Gastrocnemius medialis (tissue), 4 donors: Measurements from ENCODE around the gene EFEMP2. TPM values are rescaled to one million over a fixed set of nuclear protein-coding genes. Genes with fewer than 3 reads are reported as not detected.

Source experiments
- ATAC-seq, 2 donors: fragments of 150-250 bp; one replicate each; pipeline ENCODE4 v1.9.1; 2016
- DNase-seq, 2 donors: peaks; one replicate each; pipeline ENCODE4 v3.0.0-alpha.2; 2019
- H3K27ac ChIP-seq, 4 donors: fragments of 200-600 bp; sonication (generic); 1 replicate in 1 of 4; 2 replicates in 3 of 4; pipeline ENCODE4 v1.5.1; 2016 to 2018; ENCODE audit warnings: mild to moderate bottlenecking in 2 of 4, moderate library complexity in 1 of 4
- H3K27me3 ChIP-seq, 3 donors: fragments of 200-600 bp; sonication (generic) in 2 of 3; 1 replicate in 1 of 3; 2 replicates in 2 of 3; pipeline versions ENCODE4 v1.5.1 to v1.6.0; 2016 to 2019; ENCODE audit warnings: mild to moderate bottlenecking in 1 of 3, moderate library complexity in 1 of 3
- H3K36me3 ChIP-seq, 2 donors: fragments of 200-600 bp; sonication (generic) in 1 of 2; one replicate each; pipeline ENCODE4 v1.5.1; 2017 to 2018
- H3K4me1 ChIP-seq, 2 donors: fragments of 200-600 bp; sonication (generic) in 1 of 2; one replicate each; pipeline ENCODE4 v1.5.1; 2016 to 2017; ENCODE audit warnings: mild to moderate bottlenecking in 2 of 2
- H3K4me3 ChIP-seq, 4 donors: fragments of 200-600 bp; sonication (generic) in 3 of 4; 1 replicate in 1 of 4; 2 replicates in 3 of 4; pipeline ENCODE4 v1.5.1; 2016 to 2019; ENCODE audit warnings: mild to moderate bottlenecking in 2 of 4
- H3K9me3 ChIP-seq, 3 donors: fragments of 200-600 bp; sonication (generic) in 2 of 3; 1 replicate in 1 of 3; 2 replicates in 2 of 3; pipeline ENCODE4 v1.5.1; 2016 to 2019
- POLR2A ChIP-seq, 2 donors: fragments of 450-650 bp; IDR thresholded peaks; one replicate each; pipeline ENCODE4 v1.6.1; 2017; ENCODE audit warnings: antibody characterized with exemption in 2 of 2, mild to moderate bottlenecking in 2 of 2, moderate library complexity in 2 of 2
- in situ Hi-C, 4 donors: fragments of 200-750 bp; cut with MboI; loops; one replicate each; pipeline versions ENCODE4 v1.15.0 to v1.8.0; 2017; ENCODE audit warnings: low sequenced_read_pairs in 4 of 4
- intact Hi-C: fragments of 100-400 bp; cut with DNase I; formaldehyde crosslinking; loops from one replicate; pipeline ENCODE4 v1.15.1; 2023; ENCODE audit warnings: low total_unique reads
- total RNA-seq, 4 donors: library from RNA; depleted of rRNA; stranded (reverse); fragments of >200 nt; gene quantifications; one replicate each; pipeline versions ENCODE4 v1.1.0 to v1.2.3, GENCODE V29; 2016
- TF ChIP-seq, protein P1 (sequence below), 5 experiments: fragments of 450-650 bp in 3 of 5; fragments of 200-600 bp in 2 of 5; sonication (generic) in 2 of 5; IDR thresholded peaks in 4 of 5; conservative IDR thresholded peaks in 1 of 5; 1 replicate in 4 of 5; 2 replicates in 1 of 5; pipeline ENCODE4 v1.5.1; 2016 to 2019; ENCODE audit warnings: antibody characterized with exemption in 5 of 5, mild to moderate bottlenecking in 3 of 5, moderate library complexity in 3 of 5

The EFEMP2 gene
- total RNA-seq, 4 donors from 2014 or later, result 20.6 to 24.1 (median 22.9) TPM

DNA sequence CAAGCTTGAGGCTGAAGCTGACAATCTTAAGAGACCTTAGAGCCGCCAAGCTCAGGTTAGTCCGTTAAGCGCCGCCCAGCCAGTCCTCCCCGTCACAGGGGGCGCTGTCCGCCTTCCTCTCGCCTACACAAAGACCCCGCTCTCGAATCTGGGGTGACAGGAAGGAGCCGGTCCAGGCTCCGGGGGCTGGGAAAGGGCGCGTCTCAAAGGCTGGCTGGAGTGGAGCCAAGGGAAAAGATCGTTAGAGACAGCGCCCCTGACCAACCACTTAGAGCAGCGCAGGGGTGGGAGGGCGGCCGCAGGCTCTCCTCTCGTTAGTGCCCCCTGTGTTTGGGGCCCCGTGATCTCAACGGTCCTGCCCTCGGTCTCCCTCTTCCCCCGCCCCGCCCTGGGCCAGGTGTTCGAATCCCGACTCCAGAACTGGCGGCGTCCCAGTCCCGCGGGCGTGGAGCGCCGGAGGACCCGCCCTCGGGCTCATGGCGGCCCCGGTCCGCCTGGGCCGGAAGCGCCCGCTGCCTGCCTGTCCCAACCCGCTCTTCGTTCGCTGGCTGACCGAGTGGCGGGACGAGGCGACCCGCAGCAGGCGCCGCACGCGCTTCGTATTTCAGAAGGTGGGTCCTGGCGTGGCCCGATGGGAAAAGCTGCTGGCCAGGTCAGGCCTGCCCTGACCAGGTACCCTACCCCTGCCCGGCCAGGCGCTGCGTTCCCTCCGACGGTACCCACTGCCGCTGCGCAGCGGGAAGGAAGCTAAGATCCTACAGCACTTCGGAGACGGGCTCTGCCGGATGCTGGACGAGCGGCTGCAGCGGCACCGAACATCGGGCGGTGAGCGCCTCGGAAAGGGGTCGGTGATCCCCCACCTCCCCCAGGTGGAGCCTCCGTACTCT, 12.1 kb downstream of the EFEMP2 start, which contains the start of gene MUS81:
Gene MUS81, plus strand, starts transcription at position 156 of the 887 bp plus-strand sequence. Its CDS starts 321 bp downstream, at position 477.
- no peaks in the 10 kb centered on the region for H3K27me3 ChIP-seq
- in situ Hi-C loops (no loop called here), intact Hi-C loops (loop anchor here (1.0 to 2.0 kb wide), 2 partner anchors 13 to 100 kb away; partner anchors contain the start of gene SART1)
- peak; percentile 94 to 97 for DNase-seq
- H3K9me3 ChIP-seq, result no peaks in the 10 kb centered on the region
- peak; percentile 68 to 69 for ATAC-seq
- H3K4me3 ChIP-seq, result peak within 1 kb of the TSS; percentile 88 to 98 (median 91)
- H3K27ac ChIP-seq, result peak within 1 kb of the TSS; percentile 95 to 99 (median 96)
- peak; percentile 76 for TF ChIP-seq POLR2A (IDR thresholded peaks at IDR 0.05)
- TF ChIP-seq, protein P1, sequence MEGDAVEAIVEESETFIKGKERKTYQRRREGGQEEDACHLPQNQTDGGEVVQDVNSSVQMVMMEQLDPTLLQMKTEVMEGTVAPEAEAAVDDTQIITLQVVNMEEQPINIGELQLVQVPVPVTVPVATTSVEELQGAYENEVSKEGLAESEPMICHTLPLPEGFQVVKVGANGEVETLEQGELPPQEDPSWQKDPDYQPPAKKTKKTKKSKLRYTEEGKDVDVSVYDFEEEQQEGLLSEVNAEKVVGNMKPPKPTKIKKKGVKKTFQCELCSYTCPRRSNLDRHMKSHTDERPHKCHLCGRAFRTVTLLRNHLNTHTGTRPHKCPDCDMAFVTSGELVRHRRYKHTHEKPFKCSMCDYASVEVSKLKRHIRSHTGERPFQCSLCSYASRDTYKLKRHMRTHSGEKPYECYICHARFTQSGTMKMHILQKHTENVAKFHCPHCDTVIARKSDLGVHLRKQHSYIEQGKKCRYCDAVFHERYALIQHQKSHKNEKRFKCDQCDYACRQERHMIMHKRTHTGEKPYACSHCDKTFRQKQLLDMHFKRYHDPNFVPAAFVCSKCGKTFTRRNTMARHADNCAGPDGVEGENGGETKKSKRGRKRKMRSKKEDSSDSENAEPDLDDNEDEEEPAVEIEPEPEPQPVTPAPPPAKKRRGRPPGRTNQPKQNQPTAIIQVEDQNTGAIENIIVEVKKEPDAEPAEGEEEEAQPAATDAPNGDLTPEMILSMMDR (IDR thresholded peaks at IDR 0.05 in 4 of 5, conservative IDR thresholded peaks at IDR 0.05 in 1 of 5), result peak; percentile 84 to 91 (median 90)
- H3K4me1 ChIP-seq, result peaks cover 32 to 35% of the 10 kb centered on the region in 2 donors
- peaks cover 0 to 46% of the 10 kb centered on the region in 2 donors for H3K36me3 ChIP-seq

DNA sequence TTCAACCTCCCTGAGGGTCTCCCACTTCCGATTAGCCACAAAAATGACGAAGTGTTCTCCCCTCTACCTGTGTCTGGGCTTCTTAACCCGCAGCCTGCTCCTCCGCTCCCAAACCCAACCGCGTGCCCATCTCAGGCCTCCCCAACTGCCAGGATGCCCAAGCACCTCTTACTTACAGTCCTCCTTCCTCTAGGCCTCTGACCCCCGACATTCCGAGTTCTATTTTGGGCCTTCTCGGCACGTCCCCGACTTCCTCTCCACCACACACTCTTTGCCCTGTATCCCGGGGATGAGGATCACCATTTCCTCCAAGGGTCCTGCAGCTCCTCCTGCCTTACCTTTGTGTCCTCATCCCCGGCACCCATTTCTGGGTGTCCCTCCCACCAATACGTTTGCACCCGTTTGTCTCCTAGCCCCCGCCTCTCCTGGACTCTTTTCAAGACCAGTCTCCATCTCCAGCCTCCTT, 12.8 kb downstream of the EFEMP2 start:
- in situ Hi-C loops (no loop called here), intact Hi-C loops (loop anchor here (1.0 to 5.0 kb wide), 8 partner anchors 13 to 622 kb away; partner anchors contain the start of genes AP5B1, DPP3, FIBP and KAT5)
- peak; percentile 4 to 12 for ATAC-seq
- H3K36me3 ChIP-seq, result peaks cover 0 to 46% of the 10 kb centered on the region in 2 donors
- TF ChIP-seq, protein P1 (IDR thresholded peaks at IDR 0.05 in 4 of 5, conservative IDR thresholded peaks at IDR 0.05 in 1 of 5), result no peak
- no peak for TF ChIP-seq POLR2A (IDR thresholded peaks at IDR 0.05)
- H3K27me3 ChIP-seq, result no peaks in the 10 kb centered on the region
- peak overlapping the region; percentile 95 to 99 (median 96) for H3K27ac ChIP-seq
- H3K9me3 ChIP-seq, result no peaks in the 10 kb centered on the region
- no peak for DNase-seq
- peak overlapping the region; percentile 88 to 98 (median 90) for H3K4me3 ChIP-seq
- peaks cover 32 to 37% of the 10 kb centered on the region in 2 donors for H3K4me1 ChIP-seq

DNA sequence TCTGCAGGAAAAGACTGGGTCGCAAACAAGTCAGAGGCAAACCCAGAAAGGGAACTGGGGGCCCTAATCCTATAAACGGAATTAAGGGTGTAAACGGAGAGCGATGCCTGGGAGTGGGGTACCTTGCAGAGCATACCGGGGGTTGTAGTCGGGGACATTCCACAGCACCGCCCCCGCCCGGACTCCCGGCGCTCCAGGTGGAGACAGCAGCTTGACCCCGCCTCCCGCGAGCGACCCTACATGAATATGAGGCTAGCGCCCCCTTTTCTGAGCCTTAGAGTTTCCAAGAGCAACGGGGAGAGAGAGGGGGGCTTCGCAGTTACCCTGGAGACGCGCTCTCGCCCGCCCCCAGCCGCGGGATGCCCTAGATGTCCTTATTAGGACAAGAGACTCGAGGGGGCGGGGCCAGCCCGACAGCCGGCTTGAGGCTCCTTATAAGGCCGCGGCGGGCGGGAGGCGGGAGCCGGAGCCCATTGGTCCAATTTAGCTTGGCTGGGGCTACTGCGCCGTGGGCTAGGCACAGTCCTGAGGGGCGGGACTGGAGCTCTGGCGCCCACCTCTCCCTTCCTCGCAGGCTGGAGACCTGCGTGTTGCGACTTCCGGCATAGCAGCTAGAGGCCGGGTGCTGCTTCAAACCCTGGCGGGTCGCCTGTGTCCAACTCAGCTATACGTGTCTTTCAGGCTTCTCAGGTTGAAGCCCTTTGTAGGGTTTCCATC, 13.3 kb downstream of the EFEMP2 start:
- Histone ChIP-seq H3K27me3 (no peaks in the 10 kb centered on the region), H3K9me3 (no peaks in the 10 kb centered on the region), H3K4me3 (peak overlapping the region; percentile 88 to 98 (median 91)), H3K27ac (peak overlapping the region; percentile 95 to 99 (median 96)), H3K36me3 (peaks cover 0 to 46% of the 10 kb centered on the region in 2 donors), H3K4me1 (peaks cover 32 to 37% of the 10 kb centered on the region in 2 donors)
- intact Hi-C loops (loop anchor here (1.0 to 5.0 kb wide), 6 partner anchors 29 to 623 kb away; partner anchors contain the start of genes AP5B1, DPP3, FIBP and KAT5), in situ Hi-C loops (no loop called here)
- ATAC-seq (peak; percentile 54 to 55), DNase-seq (peak; percentile 97 to 99)
- TF ChIP-seq, protein P1 (IDR thresholded peaks at IDR 0.05 in 4 of 5, conservative IDR thresholded peaks at IDR 0.05 in 1 of 5), result no peak
- TF ChIP-seq POLR2A (IDR thresholded peaks at IDR 0.05), result peak; percentile 95 to 97

DNA sequence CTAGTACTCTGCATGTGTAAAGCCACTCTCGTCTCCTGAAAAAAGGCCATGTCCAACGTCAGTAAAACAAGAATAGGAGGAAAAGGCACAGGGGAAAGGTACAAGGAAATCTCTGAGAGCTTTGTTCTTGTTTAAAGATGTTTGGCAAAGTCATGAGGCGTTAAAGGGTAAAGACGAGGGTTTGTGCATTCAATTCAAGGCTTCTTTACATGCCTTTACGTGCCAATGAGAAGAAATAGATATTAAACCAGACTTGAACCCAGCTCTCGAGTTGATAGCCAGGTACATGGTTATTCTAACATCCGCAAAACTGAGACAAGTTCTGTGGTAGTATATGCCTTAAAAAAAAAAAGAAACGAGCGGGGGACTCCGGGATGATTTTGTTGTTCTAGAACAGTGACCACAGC, 13.9 kb downstream of the EFEMP2 start:
- Histone ChIP-seq H3K27ac (peak overlapping the region; percentile 95 to 99 (median 96)), H3K4me1 (peaks cover 32 to 37% of the 10 kb centered on the region in 2 donors), H3K27me3 (no peaks in the 10 kb centered on the region), H3K9me3 (no peaks in the 10 kb centered on the region), H3K36me3 (peaks cover 0 to 46% of the 10 kb centered on the region in 2 donors), H3K4me3 (peak overlapping the region; percentile 88 to 98 (median 91))
- in situ Hi-C loops (no loop called here), intact Hi-C loops (loop anchor here (1.0 to 5.0 kb wide), 7 partner anchors 30 to 624 kb away; partner anchors contain the start of genes AP5B1, DPP3, FIBP and KAT5)
- peak in 1 of 2 donors; percentile 5 for ATAC-seq
- DNase-seq, result no peak
- TF ChIP-seq, protein P1 (IDR thresholded peaks at IDR 0.05 in 4 of 5, conservative IDR thresholded peaks at IDR 0.05 in 1 of 5), result no peak
- no peak for TF ChIP-seq POLR2A (IDR thresholded peaks at IDR 0.05)
